Neural crest cell (in vitro differentiated cells): ENCODE results near the gene ARL6IP5. TPM values are rescaled to one million over a fixed set of nuclear protein-coding genes. Genes with fewer than 3 reads are reported as not detected.

Source experiments
- DNase-seq: peaks from one replicate; pipeline ENCODE4 v3.0.0; 2021; ENCODE audit warnings: low read depth, mixed read lengths, low spot score
- H3K27ac Mint-ChIP-seq: one replicate; pipeline ENCODE4 v1.8.0; 2021; ENCODE audit warnings: mild to moderate bottlenecking, mixed read lengths; ENCODE audit not compliant: unreplicated experiment
- H3K27me3 Mint-ChIP-seq: 2 replicates; pipeline ENCODE4 v1.8.0; 2021; ENCODE audit warnings: low read depth, mild to moderate bottlenecking, mixed read lengths
- H3K36me3 Mint-ChIP-seq: 2 replicates; pipeline ENCODE4 v1.8.0; 2021; ENCODE audit warnings: low read depth, mild to moderate bottlenecking, mixed read lengths
- H3K4me1 Mint-ChIP-seq: 2 replicates; pipeline ENCODE4 v1.8.0; 2021; ENCODE audit warnings: mixed read lengths
- H3K4me3 Mint-ChIP-seq: one replicate; pipeline ENCODE4 v1.8.0; 2021; ENCODE audit warnings: mild to moderate bottlenecking, mixed read lengths
- H3K9me3 Mint-ChIP-seq: 2 replicates; pipeline ENCODE4 v1.8.0; 2021; ENCODE audit warnings: mixed read lengths
- CTCF ChIP-seq: fragments of 200-600 bp; sonication (generic); conservative IDR thresholded peaks from 2 replicates; pipeline ENCODE4 v1.5.0; 2021; ENCODE audit warnings: antibody characterized with exemption, mild to moderate bottlenecking
- total RNA-seq: library from RNA; stranded (reverse); gene quantifications from 2 replicates; pipeline ENCODE4 v1.2.1, GENCODE V29; 2021

ARL6IP5 gene
- total RNA-seq, 1 donor from 2014 or later, result 59.9 TPM

GRCh38 chr3:69103123-69103522 lies 18.4 kb downstream of the ARL6IP5 start:
- Mint-ChIP-seq H3K4me3 (no peak overlapping the region), H3K36me3 (peaks cover 14% of the 10 kb centered on the region), H3K27ac (no peak overlapping the region), H3K9me3 (no peaks in the 10 kb centered on the region), H3K4me1 (peaks cover 12% of the 10 kb centered on the region), H3K27me3 (no peaks in the 10 kb centered on the region)
- DNase-seq, result no peak
- no peak for TF ChIP-seq CTCF

GRCh38 chr3:69104586-69104985 lies 19.8 kb downstream of the ARL6IP5 start:
- DNase-seq, result no peak
- Mint-ChIP-seq H3K4me3 (no peak overlapping the region), H3K4me1 (peaks cover 10% of the 10 kb centered on the region), H3K27me3 (no peaks in the 10 kb centered on the region), H3K36me3 (peaks cover 11% of the 10 kb centered on the region), H3K9me3 (no peaks in the 10 kb centered on the region), H3K27ac (no peak overlapping the region)
- TF ChIP-seq CTCF, result no peak

- Mint-ChIP-seq H3K36me3 (peaks cover 7% of the 10 kb centered on the region), H3K4me1 (peaks cover 5% of the 10 kb centered on the region)
- TF ChIP-seq CTCF, result no peak
Measured at GRCh38 chr3:69105320-69105719, 20.6 kb downstream of the ARL6IP5 start.

GRCh38 chr3:69107841-69108240 lies 23.1 kb downstream of the ARL6IP5 start:
- no peak overlapping the region for H3K27ac Mint-ChIP-seq
- H3K4me3 Mint-ChIP-seq, result no peak overlapping the region
- no peaks in the 10 kb centered on the region for H3K36me3 Mint-ChIP-seq
- no peak for TF ChIP-seq CTCF
- peaks cover 10% of the 10 kb centered on the region for H3K4me1 Mint-ChIP-seq
- H3K27me3 Mint-ChIP-seq, result no peaks in the 10 kb centered on the region
- DNase-seq, result no peak
- no peaks in the 10 kb centered on the region for H3K9me3 Mint-ChIP-seq

More at GRCh38 chr3:69105320-69105719, 20.6 kb downstream of the ARL6IP5 start:
- H3K27me3 Mint-ChIP-seq, result no peaks in the 10 kb centered on the region
- H3K27ac Mint-ChIP-seq, result no peak overlapping the region
- DNase-seq, result no peak
- no peaks in the 10 kb centered on the region for H3K9me3 Mint-ChIP-seq
- H3K4me3 Mint-ChIP-seq, result no peak overlapping the region

- Mint-ChIP-seq H3K9me3 (no peaks in the 10 kb centered on the region), H3K36me3 (no peaks in the 10 kb centered on the region), H3K27me3 (no peaks in the 10 kb centered on the region), H3K4me3 (no peak overlapping the region), H3K4me1 (peaks cover 20% of the 10 kb centered on the region), H3K27ac (no peak overlapping the region)
- no peak for TF ChIP-seq CTCF
- DNase-seq, result no peak
Measured at GRCh38 chr3:69108811-69109210, 24.1 kb downstream of the ARL6IP5 start.
